Keratinocyte (primary cell): ENCODE results near the gene IER3. TPM values are rescaled to one million over a fixed set of nuclear protein-coding genes. Genes with fewer than 3 reads are reported as not detected.
A peak's percentile ranks its signal among the peaks of the same experiment; 100 is the strongest.
"Not testable (repeated sequence)": the region's sequence is repeated elsewhere in the genome, so short reads cannot be mapped to it uniquely, and the experiment has no call there.

Experiments
- DNase-seq: peaks from one replicate; pipeline ENCODE4 v3.0.0-alpha.2; 2011; ENCODE audit warnings: low read depth, missing footprints, low spot score
- FAIRE-seq: peaks from 2 replicates; lab custom pipeline; 2011; peaks lifted over from hg19 to GRCh38; lab: Jason Lieb, UNC
- H2AFZ ChIP-seq: 2 replicates; pipeline ENCODE4 v1.6.0; 2012; ENCODE audit warnings: low read length, control low read depth, inconsistent platforms; ENCODE audit not compliant: control insufficient read depth
- H3K27ac ChIP-seq: 2 replicates; pipeline ENCODE4 v1.5.1; 2011; ENCODE audit warnings: low read length; ENCODE audit not compliant: control insufficient read depth, insufficient read depth
- H3K27me3 ChIP-seq: 3 replicates; pipeline ENCODE4 v1.6.0; 2011; ENCODE audit warnings: low read length; ENCODE audit not compliant: control insufficient read depth, insufficient read depth; ENCODE audit errors: extremely low read depth
- H3K36me3 ChIP-seq, 2 experiments: 2 replicates in 1 of 2; 3 replicates in 1 of 2; pipeline ENCODE4 v1.5.1; 2011; ENCODE audit warnings: low read length in 2 of 2, mild to moderate bottlenecking in 1 of 2; ENCODE audit not compliant: control insufficient read depth in 2 of 2, insufficient read depth in 2 of 2; ENCODE audit errors: extremely low read depth in 1 of 2
- H3K4me1 ChIP-seq: 3 replicates; pipeline ENCODE4 v1.5.1; 2011; ENCODE audit warnings: low read length; ENCODE audit not compliant: control insufficient read depth, insufficient read depth; ENCODE audit errors: extremely low read depth
- H3K4me2 ChIP-seq: 3 replicates; pipeline ENCODE4 v1.6.0; 2011; ENCODE audit warnings: low read depth, low read length; ENCODE audit not compliant: control insufficient read depth, insufficient read depth; ENCODE audit errors: extremely low read depth
- H3K4me3 ChIP-seq, 3 experiments: fragments of 200-600 bp in 1 of 3; sonication (generic) in 1 of 3; 2 replicates in 2 of 3; 3 replicates in 1 of 3; pipeline ENCODE4 v1.5.1; 2011 to 2016; ENCODE audit warnings: low read length in 3 of 3, mild to moderate bottlenecking in 3 of 3, control low read depth in 2 of 3, inconsistent platforms in 1 of 3, low read depth in 1 of 3, mixed read lengths in 1 of 3, mixed run types in 1 of 3, moderate library complexity in 1 of 3; ENCODE audit not compliant: control insufficient read depth in 2 of 3, insufficient read depth in 2 of 3; ENCODE audit errors: extremely low read depth in 1 of 3
- H3K79me2 ChIP-seq: 2 replicates; pipeline ENCODE4 v1.6.0; 2012; ENCODE audit warnings: low read length; ENCODE audit not compliant: control insufficient read depth, insufficient read depth
- H3K9ac ChIP-seq: 3 replicates; pipeline ENCODE4 v1.6.0; 2011; ENCODE audit warnings: low read length; ENCODE audit not compliant: control insufficient read depth, insufficient read depth; ENCODE audit errors: extremely low read depth
- H3K9me1 ChIP-seq: 3 replicates; pipeline ENCODE4 v1.6.0; 2011; ENCODE audit warnings: low read length; ENCODE audit not compliant: control insufficient read depth, insufficient read depth; ENCODE audit errors: extremely low read depth
- H3K9me3 ChIP-seq: 2 replicates; pipeline ENCODE4 v1.5.1; 2012; ENCODE audit warnings: low read depth, low read length; ENCODE audit not compliant: control insufficient read depth
- H4K20me1 ChIP-seq: 3 replicates; pipeline ENCODE4 v1.6.0; 2011; ENCODE audit warnings: low read length; ENCODE audit not compliant: control insufficient read depth, insufficient read depth; ENCODE audit errors: extremely low read depth
- EZH2 ChIP-seq: IDR thresholded peaks from one replicate; pipeline ENCODE4 v1.6.1; 2012; ENCODE audit warnings: inconsistent platforms, mild to moderate bottlenecking, low read length, moderate library complexity
- dilution Hi-C: fragments of 300-500 bp; cut with MboI; formaldehyde crosslinking; loops from one replicate; pipeline ENCODE4 v1.7.0; 2020; ENCODE audit warnings: low sequenced_read_pairs; ENCODE audit not compliant: extremely low pct_ligation_motif_present
- polyA plus RNA-seq, 5 experiments: library from polyadenylated mRNA; depleted of rRNA in 3 of 5; stranded (reverse) in 3 of 5; stranded (forward) in 1 of 5; unstranded in 1 of 5; fragments of >200 nt; gene quantifications; 1 replicate in 1 of 5; 2 replicates in 3 of 5; 3 replicates in 1 of 5; pipeline versions ENCODE4 v1.2.1 to v1.2.3, GENCODE V29; 2011 to 2012; ENCODE audit warnings: missing spikeins in 2 of 5, low read depth in 1 of 5, low replicate concordance in 1 of 5
- TF ChIP-seq, protein P1 (sequence below), 3 experiments: IDR thresholded peaks in 1 of 3; conservative IDR thresholded peaks in 1 of 3; optimal IDR thresholded peaks in 1 of 3; 2 replicates in 2 of 3; 3 replicates in 1 of 3; pipeline versions ENCODE3 to v1.5.1; 2011; ENCODE audit warnings: low read length in 3 of 3, mild to moderate bottlenecking in 3 of 3, moderate library complexity in 2 of 3, control low read depth in 1 of 3, inconsistent platforms in 1 of 3; ENCODE audit not compliant: insufficient read depth in 2 of 3; ENCODE audit errors: extremely low read depth in 1 of 3

IER3 gene
- polyA plus RNA-seq, 1 donor (not counting 4 experiments of a cell fraction or from before 2014, with no cell fraction given), result 277 TPM

DNA sequence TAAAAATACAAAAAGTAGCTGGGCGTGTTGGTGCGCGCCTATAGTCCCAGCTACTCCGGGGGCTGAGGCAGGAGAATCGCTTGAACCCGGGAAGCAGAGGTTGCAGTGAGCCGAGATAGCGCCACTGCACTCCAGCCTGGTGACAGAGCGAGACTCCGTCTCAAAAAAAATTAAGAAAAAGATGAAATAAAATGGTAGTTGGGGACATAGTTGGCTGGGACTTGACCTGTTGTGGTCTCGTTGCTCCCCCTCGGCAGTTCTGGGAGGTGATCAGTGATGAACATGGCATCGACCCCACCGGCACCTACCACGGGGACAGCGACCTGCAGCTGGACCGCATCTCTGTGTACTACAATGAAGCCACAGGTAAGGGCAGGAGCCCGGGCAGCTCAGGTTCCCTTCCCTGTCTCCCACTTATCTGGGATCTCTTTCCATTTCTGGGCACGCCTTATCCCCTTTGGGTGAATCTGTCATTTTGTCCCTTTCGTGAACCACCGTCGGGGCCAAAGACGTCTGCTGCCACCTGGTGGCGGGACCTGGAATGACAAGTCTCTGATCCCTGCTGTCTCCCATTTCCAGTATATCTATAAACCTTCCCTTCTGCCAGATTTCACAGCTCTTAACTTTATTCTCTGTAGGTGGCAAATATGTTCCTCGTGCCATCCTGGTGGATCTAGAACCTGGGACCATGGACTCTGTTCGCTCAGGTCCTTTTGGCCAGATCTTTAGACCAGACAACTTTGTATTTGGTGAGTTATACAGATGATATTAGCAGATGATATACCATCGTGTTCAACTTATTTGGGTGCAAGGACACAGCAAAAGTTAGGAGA, 21.9 kb downstream of the IER3 start:
- Histone ChIP-seq H3K9me1 (no peaks in the 10 kb centered on the region), H3K4me2 (peak overlapping the region; percentile 88), H3K27ac (peak overlapping the region; percentile 6), H3K79me2 (peaks cover 48% of the 10 kb centered on the region), H3K27me3 (no peaks in the 10 kb centered on the region), H3K9me3 (no peaks in the 10 kb centered on the region), H3K36me3 (peaks cover 13 to 21% of the 10 kb centered on the region in 2 experiments), H2AFZ (no peak overlapping the region), H3K9ac (peak overlapping the region; percentile 93), H4K20me1 (peaks cover 31% of the 10 kb centered on the region), H3K4me1 (peaks cover 25% of the 10 kb centered on the region), H3K4me3 (peak overlapping the region; percentile 84 to 93 (median 89))
- no peak for TF ChIP-seq EZH2
- TF ChIP-seq, protein P1, sequence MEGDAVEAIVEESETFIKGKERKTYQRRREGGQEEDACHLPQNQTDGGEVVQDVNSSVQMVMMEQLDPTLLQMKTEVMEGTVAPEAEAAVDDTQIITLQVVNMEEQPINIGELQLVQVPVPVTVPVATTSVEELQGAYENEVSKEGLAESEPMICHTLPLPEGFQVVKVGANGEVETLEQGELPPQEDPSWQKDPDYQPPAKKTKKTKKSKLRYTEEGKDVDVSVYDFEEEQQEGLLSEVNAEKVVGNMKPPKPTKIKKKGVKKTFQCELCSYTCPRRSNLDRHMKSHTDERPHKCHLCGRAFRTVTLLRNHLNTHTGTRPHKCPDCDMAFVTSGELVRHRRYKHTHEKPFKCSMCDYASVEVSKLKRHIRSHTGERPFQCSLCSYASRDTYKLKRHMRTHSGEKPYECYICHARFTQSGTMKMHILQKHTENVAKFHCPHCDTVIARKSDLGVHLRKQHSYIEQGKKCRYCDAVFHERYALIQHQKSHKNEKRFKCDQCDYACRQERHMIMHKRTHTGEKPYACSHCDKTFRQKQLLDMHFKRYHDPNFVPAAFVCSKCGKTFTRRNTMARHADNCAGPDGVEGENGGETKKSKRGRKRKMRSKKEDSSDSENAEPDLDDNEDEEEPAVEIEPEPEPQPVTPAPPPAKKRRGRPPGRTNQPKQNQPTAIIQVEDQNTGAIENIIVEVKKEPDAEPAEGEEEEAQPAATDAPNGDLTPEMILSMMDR (optimal IDR thresholded peaks at IDR 0.05 in 1 of 3, IDR thresholded peaks at IDR 0.05 in 1 of 3, conservative IDR thresholded peaks at IDR 0.05 in 1 of 3; ENCODE audit: extremely low read depth in 1 of 3, insufficient read depth in 2 of 3, low read length in 3 of 3), result peak; percentile 87 to 96 (median 87)
- no peak for DNase-seq
- dilution Hi-C loops, result no loop called here
- FAIRE-seq, result no peak

DNA sequence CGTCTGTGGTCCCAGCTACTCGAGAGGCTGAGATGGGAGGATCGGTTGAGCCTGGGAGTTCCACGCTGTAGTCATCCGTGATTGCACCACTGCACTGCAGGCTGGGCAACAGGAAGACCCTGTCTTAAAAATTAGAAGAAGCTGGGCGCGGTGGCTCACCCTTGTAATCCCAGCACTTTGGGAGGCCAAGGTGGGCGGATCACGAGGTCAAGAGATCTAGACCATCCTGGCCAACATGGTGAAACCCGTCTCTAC, 22.4 kb downstream of the IER3 start:
- Histone ChIP-seq H3K79me2 (peaks cover 48% of the 10 kb centered on the region), H3K36me3 (peaks cover 13 to 21% of the 10 kb centered on the region in 2 experiments), H3K4me1 (peaks cover 25% of the 10 kb centered on the region), H3K9ac (peak overlapping the region; percentile 93), H3K27ac (peak overlapping the region; percentile 81), H4K20me1 (peaks cover 31% of the 10 kb centered on the region), H3K4me3 (peak overlapping the region; percentile 84 to 93 (median 89)), H3K4me2 (peak overlapping the region; percentile 88)
- H3K27me3 ChIP-seq, H3K9me3 ChIP-seq, dilution Hi-C loops, H3K9me1 ChIP-seq, DNase-seq, FAIRE-seq, H2AFZ ChIP-seq: not testable (repeated sequence)
